HepG2 (cell line): ENCODE results near the gene LST1. TPM values are rescaled to one million over a fixed set of nuclear protein-coding genes. Genes with fewer than 3 reads are reported as not detected.

ENCODE experiments used
- ATAC-seq: fragments of 200-7000 bp; cut with Tn5 transposase; 3 replicates; pipeline ENCODE4 v1.9.1; 2020; ENCODE audit warnings: mild to moderate bottlenecking, moderate library complexity
- BruUV-seq: library from RNA; stranded (reverse); fragments of 400-500 nt; replicated peaks from 2 replicates; lab custom pipeline; 2021; lab: Mats Ljungman, UMichigan
- CTCF ChIA-PET: fragments of 300-600 bp; formaldehyde crosslinking; extraction: SDS; loops from one replicate; lab custom pipeline; 2021; ENCODE audit warnings: low total read pairs, inconsistent platforms, low intra/inter-chr PET ratio; lab: Yijun Ruan, JAX
- POLR2A ChIA-PET: fragments of 350-600 bp; sonication (Branson Sonifier 250); formaldehyde crosslinking; loops from one replicate; lab custom pipeline; 2020; ENCODE audit warnings: antibody characterized with exemption, inconsistent platforms; lab: Yijun Ruan, JAX
- DNase-seq: peaks from one replicate; pipeline ENCODE4 v3.0.0-alpha.2; 2015; ENCODE audit warnings: low spot score
- FAIRE-seq: peaks from 3 replicates; lab custom pipeline; 2011; peaks lifted over from hg19 to GRCh38; lab: Jason Lieb, UNC
- H2AFZ ChIP-seq: one replicate; pipeline ENCODE4 v1.6.1; 2011; ENCODE audit warnings: low read length, inconsistent platforms
- H3K27ac ChIP-seq: fragments of 300-600 bp; 3 replicates; pipeline ENCODE4 v1.8.0; 2011; ENCODE audit warnings: mixed run types, mild to moderate bottlenecking, mixed read lengths, low read length, inconsistent platforms; ENCODE audit not compliant: insufficient read depth; ENCODE audit errors: extremely low read length
- H3K27me3 ChIP-seq, 2 experiments: fragments of 200-600 bp in 1 of 2; 2 replicates in 1 of 2; 3 replicates in 1 of 2; pipeline versions ENCODE4 v1.6.0 to v1.8.0; 2011; ENCODE audit warnings: low read length in 2 of 2, mild to moderate bottlenecking in 2 of 2, moderate library complexity in 2 of 2, inconsistent platforms in 1 of 2; ENCODE audit not compliant: insufficient read depth in 2 of 2, control insufficient read depth in 1 of 2
- H3K36me3 ChIP-seq, 2 experiments: fragments of 200-600 bp in 1 of 2; replicated peaks in 1 of 2; 2 replicates in 1 of 2; 3 replicates in 1 of 2; pipeline versions ENCODE4 v1.5.1 to v1.8.0; 2011; ENCODE audit warnings: low read length in 2 of 2, inconsistent platforms in 1 of 2; ENCODE audit not compliant: insufficient read depth in 2 of 2, control insufficient read depth in 1 of 2
- H3K4me1 ChIP-seq: 2 replicates; pipeline ENCODE4 v1.5.1; 2012; ENCODE audit warnings: low read length, inconsistent platforms; ENCODE audit not compliant: insufficient read depth
- H3K4me2 ChIP-seq: 2 replicates; pipeline ENCODE4 v1.6.0; 2011; ENCODE audit warnings: low read depth, low read length, inconsistent platforms
- H3K4me3 ChIP-seq, 3 experiments: fragments of 200-600 bp in 1 of 3; sonication (generic), shearing (Covaris generic) in 1 of 3; replicated peaks in 1 of 3; 2 replicates each; pipeline ENCODE4 v1.5.1; 2011 to 2016; ENCODE audit warnings: low read length in 3 of 3, inconsistent platforms in 2 of 3, low read depth in 2 of 3, mild to moderate bottlenecking in 2 of 3, control low read depth in 1 of 3, mixed read lengths in 1 of 3; ENCODE audit not compliant: insufficient read depth in 1 of 3
- H3K79me2 ChIP-seq: one replicate; pipeline ENCODE4 v1.6.1; 2011; ENCODE audit warnings: low read length, inconsistent platforms; ENCODE audit not compliant: insufficient read depth
- H3K9ac ChIP-seq: 2 replicates; pipeline ENCODE4 v1.6.0; 2011; ENCODE audit warnings: mild to moderate bottlenecking, low read depth, low read length, inconsistent platforms; ENCODE audit not compliant: insufficient read depth
- H3K9me3 ChIP-seq: 2 replicates; pipeline ENCODE4 v1.5.1; 2012; ENCODE audit warnings: mild to moderate bottlenecking, low read length
- H4K20me1 ChIP-seq: 2 replicates; pipeline ENCODE4 v1.6.0; 2011; ENCODE audit warnings: inconsistent platforms, mild to moderate bottlenecking, low read length, moderate library complexity; ENCODE audit not compliant: insufficient read depth
- ARNTL ChIP-seq: sonication (generic); formaldehyde crosslinking; IDR thresholded peaks from 2 replicates; pipeline ENCODE4 v1.4.0; 2020; ENCODE audit warnings: mild to moderate bottlenecking, missing genetic modification reagents
- CHD2 ChIP-seq: IDR thresholded peaks from 2 replicates; pipeline ENCODE4 v1.6.1; 2011; ENCODE audit warnings: low read depth, low read length, improper control_type of control experiment
- FLYWCH1 ChIP-seq: sonication (generic); formaldehyde crosslinking; IDR thresholded peaks from 2 replicates; pipeline ENCODE4 v1.8.1; 2023; ENCODE audit warnings: mild to moderate bottlenecking, missing genetic modification reagents
- PITX1 ChIP-seq: sonication (generic); formaldehyde crosslinking; IDR thresholded peaks from 2 replicates; pipeline ENCODE4 v1.5.1; 2020; ENCODE audit warnings: mild to moderate bottlenecking, missing genetic modification reagents
- TOE1 ChIP-seq: sonication (generic); formaldehyde crosslinking; IDR thresholded peaks from 2 replicates; pipeline ENCODE4 v1.4.0; 2020; ENCODE audit warnings: mild to moderate bottlenecking, missing genetic modification reagents
- ZFP37 ChIP-seq: sonication (generic); formaldehyde crosslinking; IDR thresholded peaks from 2 replicates; pipeline ENCODE4 v1.4.0; 2020; ENCODE audit warnings: missing genetic modification reagents, borderline replicate concordance
- WGBS: methylation state at CpG from one replicate; pipeline ENCODE4 v1.1.6; 2017; ENCODE audit warnings: low lambda C conversion rate; 5-methylcytosine and 5-hydroxymethylcytosine counted together
- in situ Hi-C: cut with HindIII; loops from 2 replicates; pipeline ENCODE4 v1.10.0; 2017; ENCODE audit warnings: low pct_unique_long_range_greater_than_20kb; ENCODE audit not compliant: extremely low pct_ligation_motif_present
- intact Hi-C: fragments of 100-400 bp; cut with micrococcal nuclease; formaldehyde crosslinking; loops from one replicate; pipeline ENCODE4 v1.10.0; 2022; ENCODE audit not compliant: unreplicated experiment
- polyA plus RNA-seq, 8 experiments: library from polyadenylated mRNA; depleted of rRNA in 3 of 8; stranded (reverse) in 7 of 8; unstranded in 1 of 8; fragments of >200 nt; fragmentation: Illumina TruSeq in 4 of 8; extraction: Trizol in 4 of 8; gene quantifications; 2 replicates each; pipeline versions ENCODE4 v1.2.1 to v1.2.3, GENCODE V29; 2011 to 2016; ENCODE audit warnings: low read depth in 4 of 8, missing spikeins in 1 of 8, mixed read lengths in 1 of 8; ENCODE audit not compliant: insufficient read depth in 1 of 8
- total RNA-seq, 5 experiments: library from RNA; depleted of rRNA; stranded (reverse); fragments of >200 nt; fragmentation: Illumina TruSeq; extraction: Trizol; gene quantifications; 2 replicates each; pipeline ENCODE4 v1.2.3, GENCODE V29; 2016; ENCODE audit warnings: low read depth in 1 of 5
- TF ChIP-seq, protein P1 (sequence below): sonication (generic); formaldehyde crosslinking; IDR thresholded peaks from 2 replicates; pipeline ENCODE4 v1.4.0; 2020; ENCODE audit warnings: mild to moderate bottlenecking, missing genetic modification reagents

LST1 gene
- total and polyA plus RNA-seq, 2 of the 13 experiments (the other 11 are each of a cell fraction or from before 2014, with no cell fraction given) = not detected

DNA sequence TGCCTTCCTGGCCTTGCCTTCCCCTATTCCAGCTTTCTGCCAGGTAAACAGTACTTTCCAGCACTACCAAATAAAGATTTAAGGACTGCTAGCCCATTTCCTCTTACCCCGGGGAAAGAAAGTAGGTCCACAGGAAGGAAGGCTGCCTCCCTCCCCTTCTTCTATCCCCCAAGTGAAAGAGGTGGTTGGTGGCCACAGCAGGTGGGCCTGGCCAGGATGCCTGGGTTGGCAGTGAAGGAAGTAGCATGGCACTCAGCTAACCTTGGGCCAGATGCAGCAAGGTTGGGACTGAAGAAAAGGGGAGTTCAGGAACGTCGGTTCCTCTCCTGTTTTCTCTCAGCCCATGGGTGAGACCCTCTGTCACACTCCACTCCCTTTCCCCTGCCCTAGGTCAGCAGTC, 29.8 kb upstream of the LST1 start (continued):
- TF ChIP-seq, protein P1, sequence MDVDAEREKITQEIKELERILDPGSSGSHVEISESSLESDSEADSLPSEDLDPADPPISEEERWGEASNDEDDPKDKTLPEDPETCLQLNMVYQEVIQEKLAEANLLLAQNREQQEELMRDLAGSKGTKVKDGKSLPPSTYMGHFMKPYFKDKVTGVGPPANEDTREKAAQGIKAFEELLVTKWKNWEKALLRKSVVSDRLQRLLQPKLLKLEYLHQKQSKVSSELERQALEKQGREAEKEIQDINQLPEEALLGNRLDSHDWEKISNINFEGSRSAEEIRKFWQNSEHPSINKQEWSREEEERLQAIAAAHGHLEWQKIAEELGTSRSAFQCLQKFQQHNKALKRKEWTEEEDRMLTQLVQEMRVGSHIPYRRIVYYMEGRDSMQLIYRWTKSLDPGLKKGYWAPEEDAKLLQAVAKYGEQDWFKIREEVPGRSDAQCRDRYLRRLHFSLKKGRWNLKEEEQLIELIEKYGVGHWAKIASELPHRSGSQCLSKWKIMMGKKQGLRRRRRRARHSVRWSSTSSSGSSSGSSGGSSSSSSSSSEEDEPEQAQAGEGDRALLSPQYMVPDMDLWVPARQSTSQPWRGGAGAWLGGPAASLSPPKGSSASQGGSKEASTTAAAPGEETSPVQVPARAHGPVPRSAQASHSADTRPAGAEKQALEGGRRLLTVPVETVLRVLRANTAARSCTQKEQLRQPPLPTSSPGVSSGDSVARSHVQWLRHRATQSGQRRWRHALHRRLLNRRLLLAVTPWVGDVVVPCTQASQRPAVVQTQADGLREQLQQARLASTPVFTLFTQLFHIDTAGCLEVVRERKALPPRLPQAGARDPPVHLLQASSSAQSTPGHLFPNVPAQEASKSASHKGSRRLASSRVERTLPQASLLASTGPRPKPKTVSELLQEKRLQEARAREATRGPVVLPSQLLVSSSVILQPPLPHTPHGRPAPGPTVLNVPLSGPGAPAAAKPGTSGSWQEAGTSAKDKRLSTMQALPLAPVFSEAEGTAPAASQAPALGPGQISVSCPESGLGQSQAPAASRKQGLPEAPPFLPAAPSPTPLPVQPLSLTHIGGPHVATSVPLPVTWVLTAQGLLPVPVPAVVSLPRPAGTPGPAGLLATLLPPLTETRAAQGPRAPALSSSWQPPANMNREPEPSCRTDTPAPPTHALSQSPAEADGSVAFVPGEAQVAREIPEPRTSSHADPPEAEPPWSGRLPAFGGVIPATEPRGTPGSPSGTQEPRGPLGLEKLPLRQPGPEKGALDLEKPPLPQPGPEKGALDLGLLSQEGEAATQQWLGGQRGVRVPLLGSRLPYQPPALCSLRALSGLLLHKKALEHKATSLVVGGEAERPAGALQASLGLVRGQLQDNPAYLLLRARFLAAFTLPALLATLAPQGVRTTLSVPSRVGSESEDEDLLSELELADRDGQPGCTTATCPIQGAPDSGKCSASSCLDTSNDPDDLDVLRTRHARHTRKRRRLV = no peak
- no peak for TF ChIP-seq PITX1 (CRISPR knock-in tag)
- no peak for TF ChIP-seq ARNTL (CRISPR knock-in tag)

DNA sequence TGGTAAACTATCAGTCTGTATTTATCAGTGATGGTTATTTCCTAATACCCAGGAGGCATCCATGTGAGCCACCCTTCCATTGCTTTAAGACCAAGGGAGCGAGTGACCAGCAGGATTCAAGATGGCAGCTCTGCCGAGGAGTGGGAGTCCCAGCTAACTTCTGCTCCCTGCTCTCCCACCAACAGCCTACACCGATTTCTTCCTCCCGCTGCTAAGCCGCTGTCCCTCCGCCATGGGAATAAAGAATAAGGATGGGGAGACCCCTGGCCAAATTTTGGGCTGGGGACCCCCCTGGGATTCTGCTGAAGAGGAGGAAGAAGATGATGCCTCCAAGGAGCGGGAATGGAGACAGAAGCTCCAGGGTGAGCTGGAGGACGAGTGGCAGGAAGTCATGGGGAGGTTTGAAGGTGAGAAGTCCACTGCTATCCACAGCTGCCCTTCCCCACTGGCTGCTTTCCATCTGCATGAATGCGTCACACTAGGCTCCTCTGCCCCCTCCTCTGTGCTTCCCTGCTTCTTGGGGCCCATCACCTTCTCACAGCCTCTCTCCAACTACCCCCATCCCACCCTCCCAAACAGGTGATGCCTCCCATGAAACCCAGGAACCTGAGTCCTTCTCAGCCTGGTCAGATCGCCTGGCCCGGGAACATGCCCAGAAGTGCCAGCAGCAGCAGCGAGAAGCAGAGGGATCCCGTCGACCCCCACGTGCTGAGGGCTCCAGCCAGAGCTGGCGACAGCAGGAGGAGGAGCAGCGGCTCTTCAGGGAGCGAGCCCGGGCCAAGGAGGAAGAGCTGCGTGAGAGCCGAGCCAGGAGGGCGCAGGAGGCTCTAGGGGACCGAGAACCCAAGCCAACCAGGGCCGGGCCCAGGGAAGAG, 28.4 kb upstream of the LST1 start:
- H3K27me3 ChIP-seq = no peaks in the 10 kb centered on the region
- ChIA-PET CTCF (no interaction called here), POLR2A (no interaction called here)
- no peaks in the 10 kb centered on the region for H4K20me1 ChIP-seq
- in situ Hi-C loops (no loop called here), intact Hi-C loops (no loop called here)
- no peak overlapping the region for H3K4me3 ChIP-seq
- no peak for DNase-seq
- H3K9ac ChIP-seq = no peak overlapping the region
- no TSS peak for BruUV-seq
- FAIRE-seq = no peak
- H3K79me2 ChIP-seq = no peaks in the 10 kb centered on the region
- H3K36me3 ChIP-seq = peaks cover 21 to 52% of the 10 kb centered on the region in 2 experiments; a peak in 4 of 5 replicates
- no peaks in the 10 kb centered on the region for H3K9me3 ChIP-seq
- TF ChIP-seq CHD2 (no peak), TOE1 (CRISPR knock-in tag) (no peak), FLYWCH1 (CRISPR knock-in tag) (no peak), ZFP37 (CRISPR knock-in tag) (no peak)
- no peak overlapping the region for H3K4me2 ChIP-seq
- no peak overlapping the region for H3K27ac ChIP-seq
- H2AFZ ChIP-seq = no peak overlapping the region
- WGBS = 89% methylated on average over 24 of the region's 24 CpGs
- ATAC-seq = no peak; the same call in 2 of the 3 replicates
- no peaks in the 10 kb centered on the region for H3K4me1 ChIP-seq
